ENCODE measurements around the gene CASP7. TPM values are rescaled to one million over a fixed set of nuclear protein-coding genes. Genes with fewer than 3 reads are reported as not detected.
A peak's percentile ranks its signal among the peaks of the same experiment; 100 is the strongest.

CASP7 gene
- total and polyA plus RNA-seq, 10 of the 15 experiments (the other 5 are each of a cell fraction or from before 2014, with no cell fraction given) = 23.7 to 34.4 (median 28.7) TPM

- TF ChIP-seq MYB (IDR thresholded peaks at IDR 0.05; ENCODE audit: borderline replicate concordance, low read depth, low read length) = no peak
- TF ChIP-seq STAT3 (IDR thresholded peaks at IDR 0.05; ENCODE audit: low read depth, low read length) = 0 out of 2 replicates have a peak, but pooled peaks have one; percentile 19
- TF ChIP-seq ESRRA (IDR thresholded peaks at IDR 0.05; ENCODE audit: low read length) = no peak
- peak; percentile 96 for TF ChIP-seq RUNX3 (IDR thresholded peaks at IDR 0.05; ENCODE audit: low read length)
- TF ChIP-seq, protein P1, sequence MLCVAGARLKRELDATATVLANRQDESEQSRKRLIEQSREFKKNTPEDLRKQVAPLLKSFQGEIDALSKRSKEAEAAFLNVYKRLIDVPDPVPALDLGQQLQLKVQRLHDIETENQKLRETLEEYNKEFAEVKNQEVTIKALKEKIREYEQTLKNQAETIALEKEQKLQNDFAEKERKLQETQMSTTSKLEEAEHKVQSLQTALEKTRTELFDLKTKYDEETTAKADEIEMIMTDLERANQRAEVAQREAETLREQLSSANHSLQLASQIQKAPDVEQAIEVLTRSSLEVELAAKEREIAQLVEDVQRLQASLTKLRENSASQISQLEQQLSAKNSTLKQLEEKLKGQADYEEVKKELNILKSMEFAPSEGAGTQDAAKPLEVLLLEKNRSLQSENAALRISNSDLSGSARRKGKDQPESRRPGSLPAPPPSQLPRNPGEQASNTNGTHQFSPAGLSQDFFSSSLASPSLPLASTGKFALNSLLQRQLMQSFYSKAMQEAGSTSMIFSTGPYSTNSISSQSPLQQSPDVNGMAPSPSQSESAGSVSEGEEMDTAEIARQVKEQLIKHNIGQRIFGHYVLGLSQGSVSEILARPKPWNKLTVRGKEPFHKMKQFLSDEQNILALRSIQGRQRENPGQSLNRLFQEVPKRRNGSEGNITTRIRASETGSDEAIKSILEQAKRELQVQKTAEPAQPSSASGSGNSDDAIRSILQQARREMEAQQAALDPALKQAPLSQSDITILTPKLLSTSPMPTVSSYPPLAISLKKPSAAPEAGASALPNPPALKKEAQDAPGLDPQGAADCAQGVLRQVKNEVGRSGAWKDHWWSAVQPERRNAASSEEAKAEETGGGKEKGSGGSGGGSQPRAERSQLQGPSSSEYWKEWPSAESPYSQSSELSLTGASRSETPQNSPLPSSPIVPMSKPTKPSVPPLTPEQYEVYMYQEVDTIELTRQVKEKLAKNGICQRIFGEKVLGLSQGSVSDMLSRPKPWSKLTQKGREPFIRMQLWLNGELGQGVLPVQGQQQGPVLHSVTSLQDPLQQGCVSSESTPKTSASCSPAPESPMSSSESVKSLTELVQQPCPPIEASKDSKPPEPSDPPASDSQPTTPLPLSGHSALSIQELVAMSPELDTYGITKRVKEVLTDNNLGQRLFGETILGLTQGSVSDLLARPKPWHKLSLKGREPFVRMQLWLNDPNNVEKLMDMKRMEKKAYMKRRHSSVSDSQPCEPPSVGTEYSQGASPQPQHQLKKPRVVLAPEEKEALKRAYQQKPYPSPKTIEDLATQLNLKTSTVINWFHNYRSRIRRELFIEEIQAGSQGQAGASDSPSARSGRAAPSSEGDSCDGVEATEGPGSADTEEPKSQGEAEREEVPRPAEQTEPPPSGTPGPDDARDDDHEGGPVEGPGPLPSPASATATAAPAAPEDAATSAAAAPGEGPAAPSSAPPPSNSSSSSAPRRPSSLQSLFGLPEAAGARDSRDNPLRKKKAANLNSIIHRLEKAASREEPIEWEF (IDR thresholded peaks at IDR 0.05; ENCODE audit: insufficient replicate concordance, low read depth, low read length) = no peak
- TF ChIP-seq ZNF384 (IDR thresholded peaks at IDR 0.05; ENCODE audit: borderline replicate concordance, low read depth, low read length) = no peak
- peak; percentile 92 for TF ChIP-seq JUNB (IDR thresholded peaks at IDR 0.05)
- peak; percentile 73; the same call in 1 of the 2 replicates for TF ChIP-seq FOXM1 (IDR thresholded peaks at IDR 0.05; ENCODE audit: low read depth, low read length)
- TF ChIP-seq RB1 (IDR thresholded peaks at IDR 0.05; ENCODE audit: borderline replicate concordance) = peak; percentile 20; the same call in 1 of the 2 replicates
- no peak for TF ChIP-seq YY1 (IDR thresholded peaks at IDR 0.05; ENCODE audit: low read depth, low read length)
- 0 out of 2 replicates have a peak, but pooled peaks have one; percentile 67 for TF ChIP-seq ZBED1 (IDR thresholded peaks at IDR 0.05; ENCODE audit: borderline replicate concordance)
- TF ChIP-seq, protein P2, sequence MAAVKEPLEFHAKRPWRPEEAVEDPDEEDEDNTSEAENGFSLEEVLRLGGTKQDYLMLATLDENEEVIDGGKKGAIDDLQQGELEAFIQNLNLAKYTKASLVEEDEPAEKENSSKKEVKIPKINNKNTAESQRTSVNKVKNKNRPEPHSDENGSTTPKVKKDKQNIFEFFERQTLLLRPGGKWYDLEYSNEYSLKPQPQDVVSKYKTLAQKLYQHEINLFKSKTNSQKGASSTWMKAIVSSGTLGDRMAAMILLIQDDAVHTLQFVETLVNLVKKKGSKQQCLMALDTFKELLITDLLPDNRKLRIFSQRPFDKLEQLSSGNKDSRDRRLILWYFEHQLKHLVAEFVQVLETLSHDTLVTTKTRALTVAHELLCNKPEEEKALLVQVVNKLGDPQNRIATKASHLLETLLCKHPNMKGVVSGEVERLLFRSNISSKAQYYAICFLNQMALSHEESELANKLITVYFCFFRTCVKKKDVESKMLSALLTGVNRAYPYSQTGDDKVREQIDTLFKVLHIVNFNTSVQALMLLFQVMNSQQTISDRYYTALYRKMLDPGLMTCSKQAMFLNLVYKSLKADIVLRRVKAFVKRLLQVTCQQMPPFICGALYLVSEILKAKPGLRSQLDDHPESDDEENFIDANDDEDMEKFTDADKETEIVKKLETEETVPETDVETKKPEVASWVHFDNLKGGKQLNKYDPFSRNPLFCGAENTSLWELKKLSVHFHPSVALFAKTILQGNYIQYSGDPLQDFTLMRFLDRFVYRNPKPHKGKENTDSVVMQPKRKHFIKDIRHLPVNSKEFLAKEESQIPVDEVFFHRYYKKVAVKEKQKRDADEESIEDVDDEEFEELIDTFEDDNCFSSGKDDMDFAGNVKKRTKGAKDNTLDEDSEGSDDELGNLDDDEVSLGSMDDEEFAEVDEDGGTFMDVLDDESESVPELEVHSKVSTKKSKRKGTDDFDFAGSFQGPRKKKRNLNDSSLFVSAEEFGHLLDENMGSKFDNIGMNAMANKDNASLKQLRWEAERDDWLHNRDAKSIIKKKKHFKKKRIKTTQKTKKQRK (IDR thresholded peaks at IDR 0.05; ENCODE audit: low read depth, low read length) = no peak
- peak; percentile 20; the same call in 1 of the 2 replicates for TF ChIP-seq NR2C1 (IDR thresholded peaks at IDR 0.05)
- peak; percentile 87 for TF ChIP-seq BCL11A (IDR thresholded peaks at IDR 0.05; ENCODE audit: low read depth, low read length)
- TF ChIP-seq, protein P3, sequence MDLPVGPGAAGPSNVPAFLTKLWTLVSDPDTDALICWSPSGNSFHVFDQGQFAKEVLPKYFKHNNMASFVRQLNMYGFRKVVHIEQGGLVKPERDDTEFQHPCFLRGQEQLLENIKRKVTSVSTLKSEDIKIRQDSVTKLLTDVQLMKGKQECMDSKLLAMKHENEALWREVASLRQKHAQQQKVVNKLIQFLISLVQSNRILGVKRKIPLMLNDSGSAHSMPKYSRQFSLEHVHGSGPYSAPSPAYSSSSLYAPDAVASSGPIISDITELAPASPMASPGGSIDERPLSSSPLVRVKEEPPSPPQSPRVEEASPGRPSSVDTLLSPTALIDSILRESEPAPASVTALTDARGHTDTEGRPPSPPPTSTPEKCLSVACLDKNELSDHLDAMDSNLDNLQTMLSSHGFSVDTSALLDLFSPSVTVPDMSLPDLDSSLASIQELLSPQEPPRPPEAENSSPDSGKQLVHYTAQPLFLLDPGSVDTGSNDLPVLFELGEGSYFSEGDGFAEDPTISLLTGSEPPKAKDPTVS (IDR thresholded peaks at IDR 0.05; ENCODE audit: low read depth, low read length) = 0 out of 2 replicates have a peak, but pooled peaks have one; percentile 60
- TF ChIP-seq CHD2 (IDR thresholded peaks at IDR 0.05; ENCODE audit: borderline replicate concordance, low read depth, low read length) = no peak
- no peak for TF ChIP-seq KDM1A (IDR thresholded peaks at IDR 0.05; ENCODE audit: borderline replicate concordance)
- no peak for TF ChIP-seq ZNF207 (IDR thresholded peaks at IDR 0.05; ENCODE audit: borderline replicate concordance)
- TF ChIP-seq SMAD5 (IDR thresholded peaks at IDR 0.05; ENCODE audit: low read depth) = no peak
- TF ChIP-seq CBFB (IDR thresholded peaks at IDR 0.05; ENCODE audit: low read depth) = peak; percentile 67; the same call in 1 of the 2 replicates
Observed at GRCh38 chr10:113681533-113682470, 2.1 kb downstream of the CASP7 start (continued).
